GM19395 (cell line): ENCODE data around the gene KCNRG.
"Not testable (repeated sequence)": the region's sequence is repeated elsewhere in the genome, so short reads cannot be mapped to it uniquely, and the experiment has no call there.

Experiments used
- ATAC-seq: cut with Tn5 transposase; IDR thresholded peaks from one replicate; pipeline ENCODE4 v1.9.1; 2021; ENCODE audit warnings: mild to moderate bottlenecking, moderate library complexity; ENCODE audit not compliant: unreplicated experiment

The KCNRG gene, protein sequence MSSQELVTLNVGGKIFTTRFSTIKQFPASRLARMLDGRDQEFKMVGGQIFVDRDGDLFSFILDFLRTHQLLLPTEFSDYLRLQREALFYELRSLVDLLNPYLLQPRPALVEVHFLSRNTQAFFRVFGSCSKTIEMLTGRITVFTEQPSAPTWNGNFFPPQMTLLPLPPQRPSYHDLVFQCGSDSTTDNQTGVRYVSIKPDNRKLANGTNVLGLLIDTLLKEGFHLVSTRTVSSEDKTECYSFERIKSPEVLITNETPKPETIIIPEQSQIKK

DNA sequence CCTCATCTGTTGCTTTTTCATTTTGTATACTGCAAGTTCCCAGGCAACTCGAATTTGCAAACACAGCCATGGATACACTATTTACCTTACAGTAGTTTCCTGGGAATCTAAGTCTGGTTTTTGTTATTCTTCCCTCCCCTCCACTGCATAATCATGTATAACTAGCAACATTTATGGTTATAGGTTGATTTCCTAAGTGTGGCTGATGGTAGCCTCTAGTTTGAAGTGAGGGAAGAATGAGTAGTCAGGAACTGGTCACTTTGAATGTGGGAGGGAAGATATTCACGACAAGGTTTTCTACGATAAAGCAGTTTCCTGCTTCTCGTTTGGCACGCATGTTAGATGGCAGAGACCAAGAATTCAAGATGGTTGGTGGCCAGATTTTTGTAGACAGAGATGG is at the start of gene KCNRG:
Gene KCNRG (plus strand): TSS at position 187 of the 400 bp plus-strand sequence. CDS start 50 bp downstream, at position 237.
- ATAC-seq = no peak

GRCh38 chr13:49967456-49967855 is 47.8 kb upstream of the KCNRG start:
- ATAC-seq = no peak

DNA sequence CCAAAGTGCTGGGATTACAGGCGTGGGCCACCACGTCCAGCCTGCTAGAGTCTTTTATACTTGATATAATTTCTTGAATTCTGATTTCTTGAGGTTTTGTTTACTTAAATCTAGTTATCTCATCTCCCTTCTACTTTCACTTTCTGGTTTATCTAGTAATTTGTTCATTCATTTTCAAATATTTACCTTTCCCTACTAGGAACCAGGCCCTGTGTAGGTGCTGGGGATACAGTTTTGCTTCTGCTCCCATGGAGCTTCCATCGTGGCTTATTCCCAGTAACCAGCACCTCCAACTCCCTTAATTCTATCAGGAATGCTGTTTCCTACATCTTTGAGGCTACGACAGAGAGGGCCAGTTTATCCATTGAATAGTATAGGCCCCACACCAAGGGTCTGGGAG is 42.5 kb upstream of the KCNRG start:
- no peak for ATAC-seq

DNA sequence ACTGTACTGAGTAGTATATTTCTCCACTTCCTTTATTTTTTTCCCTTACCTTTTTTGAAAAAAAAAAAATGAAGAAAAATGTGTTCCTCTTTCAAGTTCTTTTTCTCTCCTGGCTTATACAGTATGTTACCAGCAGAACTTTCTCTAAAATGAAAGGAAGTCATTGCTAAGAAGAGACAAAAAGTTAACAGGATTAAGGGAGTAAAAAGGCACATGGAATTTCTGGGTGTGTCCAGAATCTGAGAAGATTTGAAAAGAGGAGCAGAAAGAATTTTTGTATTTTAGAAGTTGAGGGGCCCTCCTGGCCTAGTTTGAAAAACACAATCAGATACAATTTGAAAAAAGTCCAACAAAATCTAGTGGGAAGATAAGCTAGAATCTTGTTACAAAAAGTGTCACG is 39.4 kb upstream of the KCNRG start:
- no peak for ATAC-seq

DNA sequence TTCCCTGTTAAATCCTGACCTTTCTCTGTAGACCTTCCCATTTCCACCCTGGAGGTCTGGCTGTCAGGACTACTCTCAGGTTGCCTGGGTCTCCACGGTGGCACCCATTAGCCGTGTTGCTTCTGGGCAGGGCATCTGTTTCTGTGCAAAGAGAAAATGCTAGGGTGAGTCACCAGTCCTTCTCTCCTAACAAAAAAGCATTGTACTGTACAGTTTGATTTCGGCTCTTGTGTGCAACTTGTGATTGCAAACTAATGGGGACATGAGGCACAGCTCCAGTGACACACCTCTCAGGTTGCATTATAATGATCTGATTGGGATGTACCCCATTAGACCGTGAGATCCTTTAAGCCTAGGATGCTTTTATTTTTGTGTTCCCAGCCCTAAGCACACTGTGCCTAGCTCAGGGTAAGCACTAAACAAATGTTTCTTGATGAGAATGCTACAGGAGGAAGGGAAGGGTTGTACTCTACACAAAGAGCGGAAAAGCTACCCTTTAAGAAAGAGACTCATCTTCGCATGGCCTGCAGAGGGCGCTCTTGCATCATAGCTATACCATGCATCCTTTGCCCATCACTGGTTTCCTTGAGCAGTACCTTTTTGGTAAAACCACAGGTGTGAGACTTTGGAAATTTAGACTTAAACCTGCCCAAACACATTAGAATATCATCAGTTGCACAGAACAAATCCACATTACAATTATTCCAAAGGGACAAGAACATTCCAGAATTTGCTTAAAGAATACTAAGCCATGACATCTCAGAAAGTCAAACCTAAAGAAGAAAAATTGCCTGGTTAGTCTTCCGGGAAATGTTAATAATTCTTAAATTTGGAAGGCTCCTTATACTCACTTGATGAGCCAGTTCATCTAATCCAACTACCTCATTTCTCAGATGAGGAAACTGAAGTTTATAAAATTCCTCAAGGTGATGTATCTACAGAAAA is 38.7 kb upstream of the KCNRG start:
- peak; percentile 83 for ATAC-seq

GRCh38 chr13:49977992-49978391 is 37.3 kb upstream of the KCNRG start:
- no peak for ATAC-seq

- no peak for ATAC-seq
Observed at GRCh38 chr13:49980266-49980665, 35.0 kb upstream of the KCNRG start.

DNA sequence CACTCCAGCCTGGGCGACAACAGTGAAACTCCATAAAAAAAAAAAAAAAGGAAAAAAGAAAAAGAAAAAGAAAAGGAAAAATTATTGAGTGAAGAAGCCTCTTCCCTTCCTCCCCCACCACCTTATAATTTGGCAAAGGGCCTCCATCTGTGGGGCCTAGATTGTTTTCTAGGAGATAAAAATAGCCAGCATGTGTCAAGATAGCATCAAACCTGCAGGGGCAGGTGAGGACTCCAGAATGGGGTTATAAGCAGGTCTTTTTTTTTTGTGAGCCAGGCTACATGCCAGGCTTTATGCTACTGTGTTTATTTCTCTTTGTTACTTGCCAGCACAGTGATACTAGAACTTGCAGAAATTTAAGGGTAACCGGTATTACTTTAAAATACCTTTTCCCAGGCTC is 30.1 kb upstream of the KCNRG start:
- ATAC-seq = no peak

- ATAC-seq = no peak
Observed at GRCh38 chr13:49986471-49986870, 28.8 kb upstream of the KCNRG start.

DNA sequence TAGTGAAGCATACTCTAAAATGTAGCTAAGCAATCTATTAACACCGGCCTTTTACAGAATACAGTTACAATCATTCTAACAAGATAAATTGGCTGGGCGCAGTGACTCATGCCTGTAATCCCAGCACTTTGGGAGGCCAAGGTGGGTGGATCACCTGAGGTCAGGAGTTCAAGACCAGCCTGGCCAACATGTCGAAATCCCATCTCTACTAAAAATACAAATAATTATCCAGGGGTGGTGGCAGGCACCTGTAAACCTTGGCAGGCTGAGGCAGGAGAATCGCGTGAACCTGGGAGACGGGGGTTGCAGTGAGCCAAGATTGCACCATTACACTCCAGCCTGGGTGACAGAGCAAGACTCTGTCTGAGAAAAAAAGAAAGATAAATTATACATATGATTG is 24.6 kb upstream of the KCNRG start:
- ATAC-seq = not testable (repeated sequence)

DNA sequence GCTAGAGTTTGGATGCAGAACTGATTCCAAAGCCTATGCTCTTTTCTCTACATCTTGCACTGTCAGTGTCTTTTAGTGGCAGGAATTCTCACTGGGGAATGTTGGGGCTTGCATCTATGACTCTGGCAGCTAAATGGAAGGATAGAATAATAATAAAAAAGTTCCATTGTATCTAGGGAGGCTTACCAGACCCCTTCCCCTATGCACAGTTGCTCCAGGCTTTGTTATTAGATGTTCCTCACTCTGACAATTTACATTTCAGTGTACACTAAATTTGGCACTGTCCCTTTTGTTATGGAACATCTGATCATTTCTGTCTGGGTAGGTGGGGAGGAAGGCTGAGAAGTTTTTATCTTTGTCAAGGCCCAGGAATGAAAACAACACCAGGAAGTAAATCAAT is 22.1 kb upstream of the KCNRG start:
- no peak for ATAC-seq

DNA sequence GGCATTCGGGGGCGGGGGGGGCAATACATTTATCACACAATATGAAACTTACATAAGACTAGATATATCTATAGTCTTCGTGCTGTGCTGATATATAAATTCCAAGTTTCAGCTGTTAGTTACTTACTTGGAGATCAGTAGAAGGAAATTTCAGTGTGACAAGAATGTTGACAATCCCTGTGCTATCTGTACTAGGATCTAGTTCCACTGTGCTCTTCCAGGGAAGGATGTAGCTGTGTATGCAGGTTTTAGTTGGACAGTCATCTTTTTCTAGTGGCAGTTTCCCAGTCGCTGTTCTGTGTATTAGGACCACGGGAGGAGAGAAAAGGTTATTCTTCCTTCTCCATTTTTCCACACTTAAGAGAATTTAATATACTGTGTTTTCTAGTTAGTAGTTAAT is 21.6 kb upstream of the KCNRG start:
- no peak for ATAC-seq

- ATAC-seq = no peak
Observed at GRCh38 chr13:49995625-49996101, 19.6 kb upstream of the KCNRG start.

- peak; percentile 38 for ATAC-seq
Observed at GRCh38 chr13:49996161-49996915, 18.9 kb upstream of the KCNRG start.

GRCh38 chr13:49996951-49997895 is 18.0 kb upstream of the KCNRG start, which contains the start of gene TRIM13:
Gene TRIM13, plus strand, starts transcription at chr13:49997042. Its CDS starts 14,899 bp downstream, at chr13:50011941.
- ATAC-seq = peak; percentile 78

GRCh38 chr13:49997955-49998354 is 17.3 kb upstream of the KCNRG start:
- no peak for ATAC-seq

- no peak for ATAC-seq
Observed at GRCh38 chr13:49998714-49999624, 16.3 kb upstream of the KCNRG start.

DNA sequence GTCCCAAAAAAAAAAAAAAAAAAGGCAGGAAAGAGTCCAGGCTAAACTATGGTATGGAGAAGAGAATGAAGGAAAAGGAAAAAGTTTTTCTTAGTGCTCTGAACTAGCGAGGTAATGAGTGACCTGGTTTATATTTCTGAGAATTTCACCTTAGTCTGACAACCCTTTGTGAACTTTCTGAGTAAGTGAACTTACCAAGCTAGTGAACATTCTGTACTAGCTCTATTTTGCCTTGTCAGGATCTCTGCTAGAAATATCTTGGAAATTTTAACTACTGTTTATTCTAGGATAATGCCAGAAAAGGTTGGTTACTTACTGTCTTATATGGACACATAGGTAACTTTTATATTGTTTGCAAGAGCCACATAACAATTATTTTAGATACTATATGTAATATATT is 14.0 kb upstream of the KCNRG start:
- ATAC-seq = no peak
